ENCODE data around the gene TRIM54. TPM values are rescaled to one million over a fixed set of nuclear protein-coding genes. Genes with fewer than 3 reads are reported as not detected.
"Not testable (repeated sequence)": the region's sequence is repeated elsewhere in the genome, so short reads cannot be mapped to it uniquely, and the experiment has no call there.

Gene TRIM54
- total RNA-seq, 2 donors from 2014 or later, result 97.2 to 136 TPM

- peaks cover 0 to 26% of the 10 kb centered on the region in 2 donors for H3K4me1 ChIP-seq
- H3K9me3 ChIP-seq, result no peaks in the 10 kb centered on the region
- DNase-seq (ENCODE audit: low spot score), result no peak
- no peak for TF ChIP-seq CTCF (IDR thresholded peaks at IDR 0.05)
- H3K27ac ChIP-seq, result peak overlapping the region; percentile 76 to 78
- H3K27me3 ChIP-seq, result no peaks in the 10 kb centered on the region
- H3K36me3 ChIP-seq, result no peaks in the 10 kb centered on the region
- no peak overlapping the region for H3K4me3 ChIP-seq
These were observed 10.4 kb upstream of the TRIM54 start for GRCh38 chr2:27271631-27272340.

- H3K27ac ChIP-seq, result peak overlapping the region; percentile 76 to 78
- DNase-seq (ENCODE audit: low spot score); H3K36me3 ChIP-seq; H3K4me3 ChIP-seq; H3K27me3 ChIP-seq; H3K9me3 ChIP-seq: not testable (repeated sequence)
- peaks cover 0 to 26% of the 10 kb centered on the region in 2 donors for H3K4me1 ChIP-seq
These were observed 9.4 kb upstream of the TRIM54 start for GRCh38 chr2:27272537-27273522.

GRCh38 chr2:27275211-27276150 lies 6.7 kb upstream of the TRIM54 start, which contains the start of gene DNAJC5G:
DNAJC5G (plus strand) TSS chr2:27275433; CDS start chr2:27276729, 1,296 bp downstream.
- no peak within 1 kb of the TSS for H3K4me3 ChIP-seq
- no peak for DNase-seq (ENCODE audit: low spot score)
- H3K36me3 ChIP-seq, result no peaks in the 10 kb centered on the region
- H3K27me3 ChIP-seq, result no peaks in the 10 kb centered on the region
- peak within 1 kb of the TSS in 1 of 2 donors; percentile 78 for H3K27ac ChIP-seq
- H3K9me3 ChIP-seq, result no peaks in the 10 kb centered on the region
- no peak for TF ChIP-seq CTCF (IDR thresholded peaks at IDR 0.05)
- peaks cover 0 to 31% of the 10 kb centered on the region in 2 donors for H3K4me1 ChIP-seq

GRCh38 chr2:27278010-27278409 lies 4.2 kb upstream of the TRIM54 start:
- Histone ChIP-seq H3K4me3 (no peak overlapping the region), H3K4me1 (peaks cover 0 to 27% of the 10 kb centered on the region in 2 donors), H3K27ac (no peak overlapping the region), H3K27me3 (no peaks in the 10 kb centered on the region), H3K9me3 (no peaks in the 10 kb centered on the region), H3K36me3 (no peaks in the 10 kb centered on the region)
- no peak for DNase-seq (ENCODE audit: low spot score)
- no peak for TF ChIP-seq CTCF (IDR thresholded peaks at IDR 0.05)

- no peak overlapping the region for H3K4me3 ChIP-seq
- TF ChIP-seq CTCF (IDR thresholded peaks at IDR 0.05), result no peak
- no peaks in the 10 kb centered on the region for H3K9me3 ChIP-seq
- no peaks in the 10 kb centered on the region for H3K36me3 ChIP-seq
- DNase-seq (ENCODE audit: low spot score), result no peak
- peaks cover 0 to 19% of the 10 kb centered on the region in 2 donors for H3K4me1 ChIP-seq
- no peaks in the 10 kb centered on the region for H3K27me3 ChIP-seq
- peak overlapping the region; percentile 84 to 96 for H3K27ac ChIP-seq
These were observed 1.4 kb upstream of the TRIM54 start for GRCh38 chr2:27280826-27281225.
